ENCODE data around the gene EAPP.

The EAPP gene, protein sequence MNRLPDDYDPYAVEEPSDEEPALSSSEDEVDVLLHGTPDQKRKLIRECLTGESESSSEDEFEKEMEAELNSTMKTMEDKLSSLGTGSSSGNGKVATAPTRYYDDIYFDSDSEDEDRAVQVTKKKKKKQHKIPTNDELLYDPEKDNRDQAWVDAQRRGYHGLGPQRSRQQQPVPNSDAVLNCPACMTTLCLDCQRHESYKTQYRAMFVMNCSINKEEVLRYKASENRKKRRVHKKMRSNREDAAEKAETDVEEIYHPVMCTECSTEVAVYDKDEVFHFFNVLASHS

DNA sequence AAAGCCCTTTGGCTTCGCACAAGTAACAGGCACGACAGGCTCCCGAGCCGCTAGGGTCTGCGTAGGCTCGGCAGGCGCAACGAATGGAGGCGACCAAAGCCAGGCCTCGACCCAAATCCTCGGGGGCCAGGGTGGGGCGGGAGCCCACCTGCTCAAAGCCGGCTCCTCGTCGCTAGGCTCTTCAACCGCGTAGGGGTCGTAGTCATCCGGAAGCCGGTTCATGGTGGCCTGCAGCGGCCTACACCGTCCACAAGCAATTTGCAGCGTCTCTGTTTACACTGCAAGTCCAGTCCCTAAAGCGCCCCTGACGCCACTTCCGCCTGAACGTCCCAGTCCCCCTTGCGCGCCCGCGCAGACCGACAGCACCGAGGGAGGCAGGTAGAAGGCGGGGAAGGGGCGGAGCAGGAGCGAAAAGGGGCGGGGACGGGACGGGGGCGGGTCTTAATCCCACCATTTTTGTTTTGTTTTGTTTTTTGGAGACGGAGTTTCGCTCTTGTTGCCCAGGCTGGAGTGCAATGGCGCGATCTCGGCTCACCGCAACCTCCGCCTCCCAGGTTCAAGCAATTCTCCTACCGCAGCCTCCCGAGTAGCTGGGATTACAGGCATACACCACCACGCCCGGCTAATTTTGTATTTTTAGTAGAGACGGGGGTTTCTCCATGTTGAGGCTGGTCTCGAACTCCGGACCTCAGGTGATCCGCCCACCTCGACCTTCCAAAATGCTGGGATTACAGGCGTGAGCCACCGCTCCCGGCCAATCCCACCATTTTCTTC is at the start of gene EAPP:
EAPP (minus strand) TSS at position 295 of the 774 bp plus-strand sequence; CDS start at position 222, 73 bp downstream.
- H3K27ac ChIP-seq (ENCODE audit: low read depth, low read length), result peak within 1 kb of the TSS; percentile 34
- peak within 1 kb of the TSS; percentile 91 for H3K4me3 ChIP-seq (ENCODE audit: low read length)
- peaks cover 13% of the 10 kb centered on the region for H3K36me3 ChIP-seq (ENCODE audit: control insufficient read depth, low read length)
- H3K9me2 ChIP-seq (replicated peaks; ENCODE audit: control insufficient read depth, low read length), result no peaks in the 10 kb centered on the region
- peaks cover 30% of the 10 kb centered on the region for H3K79me2 ChIP-seq (ENCODE audit: control insufficient read depth, low read length)
- no peaks in the 10 kb centered on the region for H4K20me1 ChIP-seq (ENCODE audit: control insufficient read depth, insufficient read depth, low read depth, low read length)
- TF ChIP-seq, protein P1, sequence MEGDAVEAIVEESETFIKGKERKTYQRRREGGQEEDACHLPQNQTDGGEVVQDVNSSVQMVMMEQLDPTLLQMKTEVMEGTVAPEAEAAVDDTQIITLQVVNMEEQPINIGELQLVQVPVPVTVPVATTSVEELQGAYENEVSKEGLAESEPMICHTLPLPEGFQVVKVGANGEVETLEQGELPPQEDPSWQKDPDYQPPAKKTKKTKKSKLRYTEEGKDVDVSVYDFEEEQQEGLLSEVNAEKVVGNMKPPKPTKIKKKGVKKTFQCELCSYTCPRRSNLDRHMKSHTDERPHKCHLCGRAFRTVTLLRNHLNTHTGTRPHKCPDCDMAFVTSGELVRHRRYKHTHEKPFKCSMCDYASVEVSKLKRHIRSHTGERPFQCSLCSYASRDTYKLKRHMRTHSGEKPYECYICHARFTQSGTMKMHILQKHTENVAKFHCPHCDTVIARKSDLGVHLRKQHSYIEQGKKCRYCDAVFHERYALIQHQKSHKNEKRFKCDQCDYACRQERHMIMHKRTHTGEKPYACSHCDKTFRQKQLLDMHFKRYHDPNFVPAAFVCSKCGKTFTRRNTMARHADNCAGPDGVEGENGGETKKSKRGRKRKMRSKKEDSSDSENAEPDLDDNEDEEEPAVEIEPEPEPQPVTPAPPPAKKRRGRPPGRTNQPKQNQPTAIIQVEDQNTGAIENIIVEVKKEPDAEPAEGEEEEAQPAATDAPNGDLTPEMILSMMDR (IDR thresholded peaks at IDR 0.05; ENCODE audit: low read depth, low read length, poor library complexity, severe bottlenecking), result no peak
- TF ChIP-seq EZH2phosphoT487 (IDR thresholded peaks at IDR 0.05; ENCODE audit: borderline replicate concordance, low read length), result no peak
- H3K4me1 ChIP-seq (ENCODE audit: control insufficient read depth, low read length), result peaks cover 17% of the 10 kb centered on the region
- no peaks in the 10 kb centered on the region for H3K9me3 ChIP-seq (ENCODE audit: control insufficient read depth, insufficient read depth, low read length)
- no peaks in the 10 kb centered on the region for H3K27me3 ChIP-seq (ENCODE audit: control insufficient read depth, low read length)
- peaks cover 3% of the 10 kb centered on the region; the same call in 1 of the 2 replicates for H3F3A ChIP-seq (ENCODE audit: control insufficient read depth, insufficient read depth)
- peak within 1 kb of the TSS; percentile 68 for H3K4me2 ChIP-seq (ENCODE audit: low read length)

DNA sequence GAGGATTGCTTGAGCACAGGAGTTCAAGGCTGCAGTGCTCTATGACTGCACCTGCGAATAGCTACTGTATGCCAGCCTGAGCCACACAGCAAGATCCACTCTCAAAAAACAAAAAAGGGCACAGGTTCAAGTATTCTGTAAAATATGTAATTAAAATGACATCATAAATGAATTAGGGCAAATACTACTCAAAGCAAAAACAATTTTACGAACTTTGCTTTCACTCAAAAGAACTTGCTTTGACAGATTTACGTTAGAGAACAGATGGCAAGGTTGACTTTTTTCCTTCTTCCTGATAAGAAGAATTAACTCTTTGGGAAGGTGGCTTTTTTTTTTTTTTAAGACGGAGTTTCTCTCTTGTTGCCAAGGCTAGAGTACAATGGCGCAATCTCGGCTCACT is 44.0 kb upstream of the EAPP start:
- H3K79me2 ChIP-seq (ENCODE audit: control insufficient read depth, low read length), result no peaks in the 10 kb centered on the region
- H3K27me3 ChIP-seq (ENCODE audit: control insufficient read depth, low read length), result no peaks in the 10 kb centered on the region
- H3F3A ChIP-seq (ENCODE audit: control insufficient read depth, insufficient read depth), result no peaks in the 10 kb centered on the region
- H4K20me1 ChIP-seq (ENCODE audit: control insufficient read depth, insufficient read depth, low read depth, low read length), result no peaks in the 10 kb centered on the region
- TF ChIP-seq EZH2phosphoT487 (IDR thresholded peaks at IDR 0.05; ENCODE audit: borderline replicate concordance, low read length), result no peak
- TF ChIP-seq, protein P1 (IDR thresholded peaks at IDR 0.05; ENCODE audit: low read depth, low read length, poor library complexity, severe bottlenecking), result no peak
- H3K9me3 ChIP-seq (ENCODE audit: control insufficient read depth, insufficient read depth, low read length), result no peaks in the 10 kb centered on the region
- H3K36me3 ChIP-seq (ENCODE audit: control insufficient read depth, low read length), result peaks cover 39% of the 10 kb centered on the region
- no peak overlapping the region for H3K4me2 ChIP-seq (ENCODE audit: low read length)
- no peak overlapping the region for H3K4me3 ChIP-seq (ENCODE audit: low read length)
- H3K27ac ChIP-seq (ENCODE audit: low read depth, low read length), result no peak overlapping the region
- H3K4me1 ChIP-seq (ENCODE audit: control insufficient read depth, low read length), result no peaks in the 10 kb centered on the region
- no peaks in the 10 kb centered on the region for H3K9me2 ChIP-seq (replicated peaks; ENCODE audit: control insufficient read depth, low read length)

DNA sequence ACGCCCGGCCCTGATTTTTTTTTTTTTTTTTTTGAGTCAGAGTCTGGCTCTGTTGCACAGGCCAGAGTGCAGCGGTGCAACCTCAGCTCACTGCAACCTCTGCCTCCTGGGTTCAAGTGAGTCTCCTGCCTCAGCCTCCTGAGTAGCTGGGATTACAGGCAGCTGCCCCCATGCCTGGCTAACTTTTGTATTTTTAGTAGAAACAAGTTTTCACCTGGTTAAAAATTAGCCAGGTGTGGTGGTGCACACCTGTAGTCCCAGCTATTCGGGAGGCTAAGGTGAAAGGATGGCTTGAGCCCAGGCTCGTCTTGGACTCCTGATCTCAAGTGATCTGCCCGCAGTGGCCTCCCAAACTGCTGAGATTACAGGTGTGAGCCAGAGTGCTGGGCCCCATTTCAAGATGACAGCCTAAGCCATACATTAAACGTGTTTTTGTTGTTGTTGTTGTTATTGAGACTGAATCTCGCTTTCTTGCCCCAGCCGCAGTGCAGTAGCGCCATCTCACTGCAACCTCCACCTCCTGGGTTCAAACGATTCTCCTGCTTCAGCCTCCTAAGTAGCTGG is 42.7 kb upstream of the EAPP start:
- H3K36me3 ChIP-seq (ENCODE audit: control insufficient read depth, low read length), result peaks cover 48% of the 10 kb centered on the region
- no peak overlapping the region for H3K27ac ChIP-seq (ENCODE audit: low read depth, low read length)
- no peaks in the 10 kb centered on the region for H4K20me1 ChIP-seq (ENCODE audit: control insufficient read depth, insufficient read depth, low read depth, low read length)
- TF ChIP-seq, protein P1 (IDR thresholded peaks at IDR 0.05; ENCODE audit: low read depth, low read length, poor library complexity, severe bottlenecking), result no peak
- no peak for TF ChIP-seq EZH2phosphoT487 (IDR thresholded peaks at IDR 0.05; ENCODE audit: borderline replicate concordance, low read length)
- no peaks in the 10 kb centered on the region for H3K27me3 ChIP-seq (ENCODE audit: control insufficient read depth, low read length)
- no peaks in the 10 kb centered on the region for H3K79me2 ChIP-seq (ENCODE audit: control insufficient read depth, low read length)
- H3K9me3 ChIP-seq (ENCODE audit: control insufficient read depth, insufficient read depth, low read length), result no peaks in the 10 kb centered on the region
- no peaks in the 10 kb centered on the region for H3F3A ChIP-seq (ENCODE audit: control insufficient read depth, insufficient read depth)
- no peaks in the 10 kb centered on the region for H3K4me1 ChIP-seq (ENCODE audit: control insufficient read depth, low read length)
- no peak overlapping the region for H3K4me2 ChIP-seq (ENCODE audit: low read length)
- no peaks in the 10 kb centered on the region for H3K9me2 ChIP-seq (replicated peaks; ENCODE audit: control insufficient read depth, low read length)
- H3K4me3 ChIP-seq (ENCODE audit: low read length), result no peak overlapping the region

Measured in DOHH2 (cell line).